H9 (cell line): Measurements from ENCODE around the gene ANP32D. TPM values are rescaled to one million over a fixed set of nuclear protein-coding genes. Genes with fewer than 3 reads are reported as not detected.
"Not testable (repeated sequence)": the region's sequence is repeated elsewhere in the genome, so short reads cannot be mapped to it uniquely, and the experiment has no call there.

Source experiments
- DNase-seq: peaks from one replicate; pipeline ENCODE4 v3.0.0-alpha.2; 2017
- H2AFZ ChIP-seq: one replicate; pipeline ENCODE4 v1.6.1; 2013; ENCODE audit warnings: mild to moderate bottlenecking, low read length, control low read depth, moderate library complexity
- H2AK5ac ChIP-seq: 2 replicates; pipeline ENCODE4 v1.6.1; 2013; ENCODE audit warnings: low read length, control low read depth, mixed read lengths; ENCODE audit not compliant: insufficient read length
- H2BK120ac ChIP-seq: one replicate; pipeline ENCODE4 v1.6.1; 2013; ENCODE audit warnings: low read depth, mild to moderate bottlenecking, low read length, control low read depth, inconsistent platforms; ENCODE audit not compliant: poor library complexity, severe bottlenecking
- H2BK12ac ChIP-seq: 2 replicates; pipeline ENCODE4 v1.6.1; 2013; ENCODE audit warnings: low read length, control low read depth, mixed read lengths, low read depth; ENCODE audit not compliant: insufficient read length
- H2BK15ac ChIP-seq: 2 replicates; pipeline ENCODE4 v1.6.1; 2013; ENCODE audit warnings: low read depth, low read length, control low read depth
- H2BK20ac ChIP-seq: one replicate; pipeline ENCODE4 v1.6.1; 2013; ENCODE audit warnings: low read depth, mild to moderate bottlenecking, low read length, control low read depth, inconsistent platforms; ENCODE audit not compliant: poor library complexity, severe bottlenecking
- H2BK5ac ChIP-seq: 2 replicates; pipeline ENCODE4 v1.6.1; 2013; ENCODE audit warnings: low read length, control low read depth, mixed read lengths; ENCODE audit not compliant: insufficient read length
- H3K14ac ChIP-seq: 2 replicates; pipeline ENCODE4 v1.6.1; 2013; ENCODE audit warnings: low read length, control low read depth; ENCODE audit not compliant: insufficient read depth
- H3K18ac ChIP-seq: 2 replicates; pipeline ENCODE4 v1.6.1; 2013; ENCODE audit warnings: low read depth, mild to moderate bottlenecking, mixed read lengths, low read length, control low read depth; ENCODE audit not compliant: insufficient read length
- H3K23ac ChIP-seq: 2 replicates; pipeline ENCODE4 v1.6.1; 2013; ENCODE audit warnings: low read length, control low read depth, mixed read lengths, low read depth; ENCODE audit not compliant: insufficient read length
- H3K23me2 ChIP-seq: 2 replicates; pipeline ENCODE4 v1.6.1; 2013; ENCODE audit warnings: low read depth, mild to moderate bottlenecking, mixed read lengths, low read length, control low read depth; ENCODE audit not compliant: insufficient read length, poor library complexity, severe bottlenecking
- H3K27ac ChIP-seq: 2 replicates; pipeline ENCODE4 v1.5.1; 2013; ENCODE audit warnings: low read length, control low read depth, mixed read lengths, low read depth; ENCODE audit not compliant: insufficient read length
- H3K27me3 ChIP-seq: 2 replicates; pipeline ENCODE4 v1.6.1; 2013; ENCODE audit warnings: low read length, control low read depth, inconsistent platforms; ENCODE audit not compliant: insufficient read depth
- H3K4ac ChIP-seq: 2 replicates; pipeline ENCODE4 v1.6.1; 2013; ENCODE audit warnings: low read depth, mild to moderate bottlenecking, control low read depth, inconsistent platforms, low read length, moderate library complexity
- H3K4me1 ChIP-seq: 2 replicates; pipeline ENCODE4 v1.6.1; 2013; ENCODE audit warnings: low read length, control low read depth, inconsistent platforms; ENCODE audit not compliant: insufficient read depth
- H3K4me2 ChIP-seq: 2 replicates; pipeline ENCODE4 v1.6.1; 2013; ENCODE audit warnings: low read length, control low read depth, mixed read lengths; ENCODE audit not compliant: insufficient read length, insufficient read depth
- H3K56ac ChIP-seq: 2 replicates; pipeline ENCODE4 v1.6.1; 2013; ENCODE audit warnings: low read depth, mild to moderate bottlenecking, mixed read lengths, low read length, control low read depth; ENCODE audit not compliant: insufficient read length
- H3K79me1 ChIP-seq: 2 replicates; pipeline ENCODE4 v1.6.1; 2013; ENCODE audit warnings: low read depth, mild to moderate bottlenecking, moderate library complexity, low read length, control low read depth, inconsistent platforms; ENCODE audit not compliant: insufficient read depth, poor library complexity, severe bottlenecking
- H3K79me2 ChIP-seq: 2 replicates; pipeline ENCODE4 v1.6.1; 2013; ENCODE audit warnings: low read length, control low read depth, inconsistent platforms; ENCODE audit not compliant: insufficient read depth
- H3K9ac ChIP-seq: 2 replicates; pipeline ENCODE4 v1.6.1; 2013; ENCODE audit warnings: low read length, control low read depth, mixed read lengths; ENCODE audit not compliant: insufficient read length; ENCODE audit errors: extremely low read depth
- H3K9me3 ChIP-seq: one replicate; pipeline ENCODE4 v1.6.1; 2013; ENCODE audit warnings: low read depth, low read length, inconsistent platforms; ENCODE audit not compliant: control insufficient read depth
- H3T11ph ChIP-seq: one replicate; pipeline ENCODE4 v1.6.1; 2013; ENCODE audit warnings: mild to moderate bottlenecking, low read length, control low read depth, inconsistent platforms
- H4K20me1 ChIP-seq: one replicate; pipeline ENCODE4 v1.6.1; 2013; ENCODE audit not compliant: control insufficient read depth, insufficient read length, insufficient read depth
- H4K5ac ChIP-seq: 2 replicates; pipeline ENCODE4 v1.6.1; 2013; ENCODE audit warnings: low read depth, mild to moderate bottlenecking, mixed read lengths, low read length, control low read depth; ENCODE audit not compliant: insufficient read length
- H4K8ac ChIP-seq: replicated peaks from 2 replicates; pipeline ENCODE4 v1.6.1; 2013; ENCODE audit warnings: low read length, control low read depth, mixed read lengths, low read depth; ENCODE audit not compliant: insufficient read length
- H4K91ac ChIP-seq: 2 replicates; pipeline ENCODE4 v1.6.1; 2013; ENCODE audit warnings: low read depth, mild to moderate bottlenecking, moderate library complexity, mixed read lengths, low read length, control low read depth; ENCODE audit not compliant: insufficient read length
- H3K27ac Mint-ChIP-seq, 3 experiments: 2 replicates in 2 of 3; 3 replicates in 1 of 3; pipeline ENCODE4 v1.8.0; 2020 to 2021; ENCODE audit warnings: mixed read lengths in 3 of 3, mild to moderate bottlenecking in 1 of 3, moderate library complexity in 1 of 3
- H3K27me3 Mint-ChIP-seq: 2 replicates; pipeline ENCODE4 v1.8.0; 2021; ENCODE audit warnings: low read depth, mild to moderate bottlenecking, moderate library complexity, mixed read lengths
- H3K36me3 Mint-ChIP-seq, 3 experiments: 2 replicates in 2 of 3; 3 replicates in 1 of 3; pipeline ENCODE4 v1.8.0; 2020 to 2021; ENCODE audit warnings: low read depth in 3 of 3, mixed read lengths in 3 of 3; ENCODE audit not compliant: insufficient read depth in 1 of 3
- H3K4me1 Mint-ChIP-seq, 2 experiments: 2 replicates each; pipeline ENCODE4 v1.8.0; 2020; ENCODE audit warnings: mixed read lengths in 2 of 2
- H3K4me3 Mint-ChIP-seq, 2 experiments: 2 replicates in 1 of 2; 3 replicates in 1 of 2; pipeline ENCODE4 v1.8.0; 2020 to 2021; ENCODE audit warnings: mild to moderate bottlenecking in 2 of 2, mixed read lengths in 2 of 2, moderate library complexity in 1 of 2
- H3K9me3 Mint-ChIP-seq, 2 experiments: 2 replicates in 1 of 2; 3 replicates in 1 of 2; pipeline ENCODE4 v1.8.0; 2020; ENCODE audit warnings: mild to moderate bottlenecking in 2 of 2, mixed read lengths in 2 of 2, moderate library complexity in 1 of 2
- CTCF ChIP-seq: fragments of 200-600 bp; sonication (generic); conservative IDR thresholded peaks from 3 replicates; pipeline ENCODE4 v1.8.0; 2021; ENCODE audit warnings: antibody characterized with exemption, mild to moderate bottlenecking
- WGBS: extraction: QIAGEN DNeasy Blood & Tissue Kit; methylation state at CpG from one replicate; pipeline ENCODE4 v1.1.7; 2013; ENCODE audit warnings: missing lambda C conversion rate, low lambda C conversion rate, mixed read lengths; ENCODE audit not compliant: insufficient read length; ENCODE audit errors: extremely low coverage; 5-methylcytosine and 5-hydroxymethylcytosine counted together
- total RNA-seq: library from RNA; stranded (reverse); gene quantifications from 2 replicates; pipeline ENCODE4 v1.2.1, GENCODE V29; 2021

Gene ANP32D
- total RNA-seq, 1 experiment from 2014 or later = not detected

DNA sequence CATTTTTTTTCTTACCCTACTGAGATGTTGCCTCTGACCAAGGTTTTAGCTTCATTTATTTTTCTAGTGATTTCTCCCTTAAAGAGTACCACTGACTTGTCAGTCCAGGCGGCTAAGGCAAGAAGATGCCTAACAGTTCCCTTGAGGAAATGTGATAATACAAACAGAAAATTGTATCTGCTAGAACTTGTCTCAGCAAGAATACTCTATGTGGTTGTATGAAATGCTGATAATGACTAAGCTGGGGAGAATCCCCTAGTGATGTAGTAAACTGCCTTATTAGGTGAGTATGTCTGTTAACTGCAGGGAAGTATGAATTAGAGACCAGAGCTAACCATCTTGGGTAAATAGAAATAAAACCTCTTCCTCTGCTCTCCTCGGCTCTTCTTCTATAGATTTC lies 16.7 kb downstream of the ANP32D start:
- H3K36me3 Mint-ChIP-seq = no peaks in the 10 kb centered on the region
- Histone ChIP-seq H3K79me1 (no peaks in the 10 kb centered on the region), H3K23ac (no peak overlapping the region), H3K27me3 (no peaks in the 10 kb centered on the region), H2BK12ac (no peak overlapping the region), H4K91ac (no peak overlapping the region), H3K23me2 (no peaks in the 10 kb centered on the region), H4K5ac (no peak overlapping the region), H3K79me2 (no peaks in the 10 kb centered on the region), H3K18ac (no peak overlapping the region), H3K9me3 (no peaks in the 10 kb centered on the region), H2AFZ (no peak overlapping the region), H3K56ac (no peak overlapping the region), H2AK5ac (no peak overlapping the region), H2BK15ac (no peak overlapping the region), H2BK20ac (no peak overlapping the region), H2BK5ac (no peak overlapping the region), H3K4me2 (no peak overlapping the region), H3K4me1 (no peaks in the 10 kb centered on the region), H4K8ac (no peak overlapping the region), H3K9ac (no peak overlapping the region), H2BK120ac (no peak overlapping the region), H3K27ac (no peak overlapping the region), H4K20me1 (no peaks in the 10 kb centered on the region), H3K14ac (no peak overlapping the region), H3T11ph (no peak overlapping the region), H3K4ac (no peak overlapping the region)
- WGBS = no CpG with 5 or more reads among the region's 2 CpGs
- H3K9me3 Mint-ChIP-seq = peaks cover 4 to 90% of the 10 kb centered on the region in 2 experiments; a peak in 4 of 5 replicates
- no peak overlapping the region for H3K27ac Mint-ChIP-seq
- no peak for DNase-seq
- TF ChIP-seq CTCF = no peak
- H3K4me1 Mint-ChIP-seq = no peaks in the 10 kb centered on the region
- no peak overlapping the region for H3K4me3 Mint-ChIP-seq
- peaks cover 28% of the 10 kb centered on the region for H3K27me3 Mint-ChIP-seq

DNA sequence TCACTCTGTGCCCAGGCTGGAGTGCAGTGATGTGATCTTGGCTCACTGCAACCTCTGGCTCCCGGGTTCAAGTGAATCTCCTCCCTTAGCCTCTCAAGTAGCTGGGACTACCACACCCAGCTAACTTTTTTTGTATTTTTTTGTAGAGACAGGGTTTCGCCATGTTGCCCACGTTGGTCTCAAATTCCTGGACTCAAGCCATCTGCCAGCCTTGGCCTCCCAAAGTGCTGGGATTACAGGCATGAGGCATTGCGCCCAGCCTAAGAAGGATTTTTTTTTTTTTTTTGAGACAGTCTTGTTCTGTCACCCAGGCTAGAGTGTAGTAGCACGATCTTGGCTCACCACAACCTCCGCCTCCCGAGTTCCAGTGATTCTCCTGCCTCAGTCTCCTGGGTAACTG lies 17.1 kb downstream of the ANP32D start:
- H3K4me1 Mint-ChIP-seq, H2BK20ac ChIP-seq, H3K27ac Mint-ChIP-seq, H3K4me3 Mint-ChIP-seq, H2AFZ ChIP-seq, H3K4me1 ChIP-seq, H3K27ac ChIP-seq, H4K5ac ChIP-seq, H3K23ac ChIP-seq, H2BK15ac ChIP-seq, H3K4ac ChIP-seq, H2BK5ac ChIP-seq, H3K79me2 ChIP-seq, H4K8ac ChIP-seq, H2AK5ac ChIP-seq, H3K14ac ChIP-seq, H3K79me1 ChIP-seq, DNase-seq, H3K4me2 ChIP-seq, H2BK120ac ChIP-seq, H3K36me3 Mint-ChIP-seq, H4K91ac ChIP-seq, H3K27me3 ChIP-seq, H3K18ac ChIP-seq, H3K23me2 ChIP-seq, H3K9ac ChIP-seq, H4K20me1 ChIP-seq, H3K9me3 ChIP-seq, H2BK12ac ChIP-seq, H3T11ph ChIP-seq, H3K56ac ChIP-seq: not testable (repeated sequence)
- Mint-ChIP-seq H3K9me3 (peaks cover 4 to 87% of the 10 kb centered on the region in 2 experiments; a peak in 4 of 5 replicates), H3K27me3 (peaks cover 27% of the 10 kb centered on the region)
- no CpG with 5 or more reads among the region's 7 CpGs for WGBS
